K562 (cell line): ENCODE measurements around the gene ELOB. TPM values are rescaled to one million over a fixed set of nuclear protein-coding genes. Genes with fewer than 3 reads are reported as not detected.

ENCODE experiments used
- BHLHE40 ChIP-seq: IDR thresholded peaks from 2 replicates; pipeline ENCODE4 v1.6.1; 2011; ENCODE audit warnings: low read length, improper control_type of control experiment
- CHD4 ChIP-seq: fragments of 200-600 bp; sonication (generic); IDR thresholded peaks from 3 replicates; pipeline ENCODE4 v1.6.1; 2012; ENCODE audit warnings: low read depth, mild to moderate bottlenecking, mixed read lengths, low read length, inconsistent platforms; ENCODE audit not compliant: insufficient read depth, insufficient replicate concordance, poor library complexity, severe bottlenecking
- FOXK2 ChIP-seq, 2 experiments: fragments of 450-650 bp; IDR thresholded peaks in 1 of 2; conservative IDR thresholded peaks in 1 of 2; 2 replicates each; pipeline ENCODE4 v1.6.1; 2016; ENCODE audit warnings: low read depth in 2 of 2, mild to moderate bottlenecking in 1 of 2
- GTF2A2 ChIP-seq: IDR thresholded peaks from 2 replicates; pipeline ENCODE4 v1.6.1; 2016; ENCODE audit warnings: mild to moderate bottlenecking, missing genetic modification characterization, missing compliant biosample characterization
- PHF20 ChIP-seq: fragments of 450-650 bp; IDR thresholded peaks from 2 replicates; pipeline ENCODE4 v1.6.1; 2018; ENCODE audit not compliant: partially characterized antibody
- RBBP5 ChIP-seq: fragments of 200-600 bp; sonication (generic); IDR thresholded peaks from 2 replicates; pipeline ENCODE4 v1.6.1; 2012; ENCODE audit warnings: borderline replicate concordance, mild to moderate bottlenecking, low read length, control low read depth, inconsistent platforms; ENCODE audit not compliant: insufficient read depth, poor library complexity, severe bottlenecking
- SNIP1 ChIP-seq: fragments of 450-650 bp; IDR thresholded peaks from 2 replicates; pipeline ENCODE4 v1.7.1; 2017; ENCODE audit warnings: low read depth, mild to moderate bottlenecking
- polyA plus RNA-seq, 8 experiments: library from polyadenylated mRNA; depleted of rRNA in 4 of 8; stranded (reverse) in 5 of 8; unstranded in 3 of 8; fragments of >200 nt; fragmentation: Nextera tagmentation in 2 of 8; fragmentation: Illumina TruSeq in 1 of 8; extraction: Ambion mirVana in 2 of 8; extraction: Trizol in 1 of 8; gene quantifications; 2 replicates each; pipeline versions ENCODE4 v1.2.1 to v1.2.3, GENCODE V29; 2011 to 2014; ENCODE audit warnings: inconsistent platforms in 1 of 8, missing spikeins in 1 of 8
- total RNA-seq, 7 experiments: library from RNA; depleted of rRNA in 6 of 7; stranded (reverse); fragments of >200 nt in 6 of 7; fragmentation: Illumina TruSeq in 2 of 7; extraction: Trizol in 2 of 7; gene quantifications; 2 replicates each; pipeline versions ENCODE4 v1.2.1 to v1.2.3, GENCODE V29; 2011 to 2021; ENCODE audit warnings: low replicate concordance in 1 of 7
- TF ChIP-seq, protein P1 (sequence below): sonication (generic); formaldehyde crosslinking; IDR thresholded peaks from 2 replicates; pipeline ENCODE4 v1.9.0; 2022; ENCODE audit warnings: mild to moderate bottlenecking, missing genetic modification reagents

ELOB gene
- total and polyA plus RNA-seq, 9 of the 15 experiments (the other 6 are each of a cell fraction or from before 2014, with no cell fraction given) = 63.2 to 791 (median 237) TPM

GRCh38 chr16:2776500-2777139 is 460 bp downstream of the ELOB start (continued):
- TF ChIP-seq, protein P1, sequence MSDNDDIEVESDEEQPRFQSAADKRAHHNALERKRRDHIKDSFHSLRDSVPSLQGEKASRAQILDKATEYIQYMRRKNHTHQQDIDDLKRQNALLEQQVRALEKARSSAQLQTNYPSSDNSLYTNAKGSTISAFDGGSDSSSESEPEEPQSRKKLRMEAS (CRISPR knock-in tag) = peak; percentile 57; the same call in 1 of the 2 replicates
- TF ChIP-seq BHLHE40 (0 out of 2 replicates have a peak, but pooled peaks have one; percentile 10), FOXK2 (conservative IDR thresholded peaks at IDR 0.05 in 1 of 2, IDR thresholded peaks at IDR 0.05 in 1 of 2; ENCODE audit: low read depth in 2 of 2) (peak in 1 of 2 experiments; percentile 47; a peak in 2 of 4 replicates), RBBP5 (peak; percentile 69), GTF2A2 (tag) (no peak), SNIP1 (no peak), PHF20 (peak; percentile 19), CHD4 (no peak)
- TF ChIP-seq, all 486 proteins: peak for 23
